ENCODE results near the gene PDCD1.
"Not testable (repeated sequence)": the region's sequence is repeated elsewhere in the genome, so short reads cannot be mapped to it uniquely, and the experiment has no call there.

- TF ChIP-seq ZNF274 (IDR thresholded peaks at IDR 0.05; ENCODE audit: low read length); ZNF274 (tag by site-specific recombination; IDR thresholded peaks at IDR 0.05; ENCODE audit: borderline replicate concordance); ZNF362 (tag by site-specific recombination; IDR thresholded peaks at IDR 0.05); ZNF585B (tag by site-specific recombination; IDR thresholded peaks at IDR 0.05); ZNF510 (tag by site-specific recombination; IDR thresholded peaks at IDR 0.05; ENCODE audit: insufficient replicate concordance); ZEB2 (tag by site-specific recombination; IDR thresholded peaks at IDR 0.05); ELK4 (IDR thresholded peaks at IDR 0.05; ENCODE audit: borderline replicate concordance, low read depth, low read length); ZFP3 (tag by site-specific recombination; IDR thresholded peaks at IDR 0.05; ENCODE audit: low read depth); ZNF398 (tag by site-specific recombination; IDR thresholded peaks at IDR 0.05): not testable (repeated sequence)
- TF ChIP-seq, protein P1, sequence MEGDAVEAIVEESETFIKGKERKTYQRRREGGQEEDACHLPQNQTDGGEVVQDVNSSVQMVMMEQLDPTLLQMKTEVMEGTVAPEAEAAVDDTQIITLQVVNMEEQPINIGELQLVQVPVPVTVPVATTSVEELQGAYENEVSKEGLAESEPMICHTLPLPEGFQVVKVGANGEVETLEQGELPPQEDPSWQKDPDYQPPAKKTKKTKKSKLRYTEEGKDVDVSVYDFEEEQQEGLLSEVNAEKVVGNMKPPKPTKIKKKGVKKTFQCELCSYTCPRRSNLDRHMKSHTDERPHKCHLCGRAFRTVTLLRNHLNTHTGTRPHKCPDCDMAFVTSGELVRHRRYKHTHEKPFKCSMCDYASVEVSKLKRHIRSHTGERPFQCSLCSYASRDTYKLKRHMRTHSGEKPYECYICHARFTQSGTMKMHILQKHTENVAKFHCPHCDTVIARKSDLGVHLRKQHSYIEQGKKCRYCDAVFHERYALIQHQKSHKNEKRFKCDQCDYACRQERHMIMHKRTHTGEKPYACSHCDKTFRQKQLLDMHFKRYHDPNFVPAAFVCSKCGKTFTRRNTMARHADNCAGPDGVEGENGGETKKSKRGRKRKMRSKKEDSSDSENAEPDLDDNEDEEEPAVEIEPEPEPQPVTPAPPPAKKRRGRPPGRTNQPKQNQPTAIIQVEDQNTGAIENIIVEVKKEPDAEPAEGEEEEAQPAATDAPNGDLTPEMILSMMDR (tag by site-specific recombination; IDR thresholded peaks at IDR 0.05): not testable (repeated sequence)
- TF ChIP-seq, protein P2, sequence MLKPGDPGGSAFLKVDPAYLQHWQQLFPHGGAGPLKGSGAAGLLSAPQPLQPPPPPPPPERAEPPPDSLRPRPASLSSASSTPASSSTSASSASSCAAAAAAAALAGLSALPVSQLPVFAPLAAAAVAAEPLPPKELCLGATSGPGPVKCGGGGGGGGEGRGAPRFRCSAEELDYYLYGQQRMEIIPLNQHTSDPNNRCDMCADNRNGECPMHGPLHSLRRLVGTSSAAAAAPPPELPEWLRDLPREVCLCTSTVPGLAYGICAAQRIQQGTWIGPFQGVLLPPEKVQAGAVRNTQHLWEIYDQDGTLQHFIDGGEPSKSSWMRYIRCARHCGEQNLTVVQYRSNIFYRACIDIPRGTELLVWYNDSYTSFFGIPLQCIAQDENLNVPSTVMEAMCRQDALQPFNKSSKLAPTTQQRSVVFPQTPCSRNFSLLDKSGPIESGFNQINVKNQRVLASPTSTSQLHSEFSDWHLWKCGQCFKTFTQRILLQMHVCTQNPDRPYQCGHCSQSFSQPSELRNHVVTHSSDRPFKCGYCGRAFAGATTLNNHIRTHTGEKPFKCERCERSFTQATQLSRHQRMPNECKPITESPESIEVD (tag by site-specific recombination; IDR thresholded peaks at IDR 0.05): not testable (repeated sequence)
- TF ChIP-seq, protein P3, sequence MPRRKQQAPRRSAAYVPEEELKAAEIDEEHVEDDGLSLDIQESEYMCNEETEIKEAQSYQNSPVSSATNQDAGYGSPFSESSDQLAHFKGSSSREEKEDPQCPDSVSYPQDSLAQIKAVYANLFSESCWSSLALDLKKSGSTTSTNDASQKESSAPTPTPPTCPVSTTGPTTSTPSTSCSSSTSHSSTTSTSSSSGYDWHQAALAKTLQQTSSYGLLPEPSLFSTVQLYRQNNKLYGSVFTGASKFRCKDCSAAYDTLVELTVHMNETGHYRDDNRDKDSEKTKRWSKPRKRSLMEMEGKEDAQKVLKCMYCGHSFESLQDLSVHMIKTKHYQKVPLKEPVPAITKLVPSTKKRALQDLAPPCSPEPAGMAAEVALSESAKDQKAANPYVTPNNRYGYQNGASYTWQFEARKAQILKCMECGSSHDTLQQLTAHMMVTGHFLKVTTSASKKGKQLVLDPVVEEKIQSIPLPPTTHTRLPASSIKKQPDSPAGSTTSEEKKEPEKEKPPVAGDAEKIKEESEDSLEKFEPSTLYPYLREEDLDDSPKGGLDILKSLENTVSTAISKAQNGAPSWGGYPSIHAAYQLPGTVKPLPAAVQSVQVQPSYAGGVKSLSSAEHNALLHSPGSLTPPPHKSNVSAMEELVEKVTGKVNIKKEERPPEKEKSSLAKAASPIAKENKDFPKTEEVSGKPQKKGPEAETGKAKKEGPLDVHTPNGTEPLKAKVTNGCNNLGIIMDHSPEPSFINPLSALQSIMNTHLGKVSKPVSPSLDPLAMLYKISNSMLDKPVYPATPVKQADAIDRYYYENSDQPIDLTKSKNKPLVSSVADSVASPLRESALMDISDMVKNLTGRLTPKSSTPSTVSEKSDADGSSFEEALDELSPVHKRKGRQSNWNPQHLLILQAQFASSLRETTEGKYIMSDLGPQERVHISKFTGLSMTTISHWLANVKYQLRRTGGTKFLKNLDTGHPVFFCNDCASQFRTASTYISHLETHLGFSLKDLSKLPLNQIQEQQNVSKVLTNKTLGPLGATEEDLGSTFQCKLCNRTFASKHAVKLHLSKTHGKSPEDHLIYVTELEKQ (tag by site-specific recombination; IDR thresholded peaks at IDR 0.05; ENCODE audit: borderline replicate concordance): not testable (repeated sequence)
Observed at GRCh38 chr2:241800198-241800903, 58.3 kb downstream of the PDCD1 start.

All from HEK293 (cell line).